ENCODE measurements around the gene WDR36. TPM values are rescaled to one million over a fixed set of nuclear protein-coding genes. Genes with fewer than 3 reads are reported as not detected.

The WDR36 gene
- total and polyA plus RNA-seq, 10 of the 15 experiments (the other 5 are each of a cell fraction or from before 2014, with no cell fraction given), result 13.3 to 61.8 (median 47.0) TPM

- Histone ChIP-seq H3K79me2 (ENCODE audit: control insufficient read depth, insufficient read depth, low read length) (no peaks in the 10 kb centered on the region), H3K27me3 (replicated peaks in 1 of 2; ENCODE audit: control insufficient read depth in 2 of 2, insufficient read depth in 2 of 2, low read length in 1 of 2) (no peaks in the 10 kb centered on the region), H3K4me2 (ENCODE audit: control insufficient read depth, insufficient read depth) (no peak overlapping the region), H2AFZ (ENCODE audit: control insufficient read depth, low read depth, low read length) (no peak overlapping the region), H3K9ac (ENCODE audit: control insufficient read depth, insufficient read depth, low read length) (no peak overlapping the region), H4K20me1 (ENCODE audit: control insufficient read depth, insufficient read depth) (no peaks in the 10 kb centered on the region), H3K4me1 (ENCODE audit: control insufficient read depth, insufficient read depth, low read length) (no peaks in the 10 kb centered on the region), H3K27ac (ENCODE audit: control insufficient read depth, insufficient read depth) (0 out of 2 replicates have a peak overlapping the region, but pooled peaks have one; percentile 14), H3K36me3 (ENCODE audit: control insufficient read depth in 2 of 2, insufficient read depth in 2 of 2, low read length in 1 of 2) (peaks cover 3 to 14% of the 10 kb centered on the region in 2 experiments), H3K4me3 (no peak overlapping the region), H3K9me3 (replicated peaks; ENCODE audit: control insufficient read depth, insufficient read depth, low read length) (no peaks in the 10 kb centered on the region)
- peak; percentile 76 for TF ChIP-seq RUNX3 (IDR thresholded peaks at IDR 0.05; ENCODE audit: low read length)
- TF ChIP-seq CBFB (IDR thresholded peaks at IDR 0.05; ENCODE audit: low read depth), result no peak
- TF ChIP-seq CTCF (IDR thresholded peaks at IDR 0.05 in 2 of 3, conservative IDR thresholded peaks at IDR 0.05 in 1 of 3; ENCODE audit: control insufficient read depth in 2 of 3, extremely low read depth in 1 of 3, insufficient read depth in 1 of 3, low read depth in 3 of 3, low read length in 3 of 3), result no peak
- no peak for TF ChIP-seq ZNF217 (IDR thresholded peaks at IDR 0.05)
- no peak for TF ChIP-seq PKNOX1 (IDR thresholded peaks at IDR 0.05)
- no peak for TF ChIP-seq NFXL1 (IDR thresholded peaks at IDR 0.05; ENCODE audit: borderline replicate concordance)
- TF ChIP-seq RELB (IDR thresholded peaks at IDR 0.05; ENCODE audit: low read depth), result 0 out of 2 replicates have a peak, but pooled peaks have one; percentile 15
- TF ChIP-seq MEF2B (IDR thresholded peaks at IDR 0.05; ENCODE audit: partially characterized antibody, poor library complexity, severe bottlenecking), result no peak
- no peak for TF ChIP-seq SIN3A (IDR thresholded peaks at IDR 0.05; ENCODE audit: low read depth, low read length)
- no peak for TF ChIP-seq ZNF24 (IDR thresholded peaks at IDR 0.05)
- no peak for TF ChIP-seq ZBED1 (IDR thresholded peaks at IDR 0.05; ENCODE audit: borderline replicate concordance)
- TF ChIP-seq HCFC1 (IDR thresholded peaks at IDR 0.05; ENCODE audit: low read length), result no peak
- TF ChIP-seq IRF3 (IDR thresholded peaks at IDR 0.05), result no peak
- no peak for TF ChIP-seq NKRF (conservative IDR thresholded peaks at IDR 0.05)
- TF ChIP-seq MLLT1 (IDR thresholded peaks at IDR 0.05), result no peak
- TF ChIP-seq EED (IDR thresholded peaks at IDR 0.05; ENCODE audit: low read depth), result no peak
- ATAC-seq, result peak; percentile 66
- ChIA-PET CTCF (no interaction called here), RAD21 (ENCODE audit: unreplicated experiment) (interaction anchor here (1.3 kb wide), 1 partner anchor 25 kb away, joined by 3 read pairs; no protein-coding TSS in a partner anchor), POLR2A (no interaction called here), SMC1A (ENCODE audit: uncharacterized antibody, unreplicated experiment) (interaction anchor here (1.2 kb wide), 1 partner anchor 9 kb away, joined by 5 read pairs; no protein-coding TSS in a partner anchor)
- no peak for FAIRE-seq
- BruUV-seq (replicated peaks), result no TSS peak
- no peak for DNase-seq (ENCODE audit: low read depth, low spot score)
- intact Hi-C loops (cut with micrococcal nuclease; ENCODE audit: unreplicated experiment) (no loop called here), in situ Hi-C loops (cut with MboI) (no loop called here)
- 60% methylated on average over 1 of the region's 1 CpG for WGBS (ENCODE audit: insufficient coverage, insufficient replicate concordance, low lambda C conversion rate, missing lambda C conversion rate)
These were observed 24.4 kb downstream of the WDR36 start for GRCh38 chr5:111116550-111116949.

Data from GM12878 (cell line).